T-helper 2 cell treated with Interferon-gamma antibody and Interleukin-4, amounts not matched to agents 5 μg/mL and 100 μg/mL, for 36 hours (primary cell): ENCODE data around the gene CD302.
"Not testable (repeated sequence)": the region's sequence is repeated elsewhere in the genome, so short reads cannot be mapped to it uniquely, and the experiment has no call there.

Experiments used
- DNase-seq: peaks from one replicate; pipeline ENCODE4 v3.0.0; 2021; ENCODE audit warnings: low spot score
- H3K27ac Mint-ChIP-seq: one replicate; pipeline ENCODE4 v1.8.0; 2021; ENCODE audit warnings: mild to moderate bottlenecking, mixed read lengths
- H3K27me3 Mint-ChIP-seq: one replicate; pipeline ENCODE4 v1.8.0; 2021; ENCODE audit warnings: low read depth, mixed read lengths
- H3K36me3 Mint-ChIP-seq: one replicate; pipeline ENCODE4 v1.8.0; 2021; ENCODE audit warnings: low read depth, mixed read lengths
- H3K4me1 Mint-ChIP-seq: one replicate; pipeline ENCODE4 v1.8.0; 2021; ENCODE audit warnings: low read depth, mixed read lengths
- H3K4me3 Mint-ChIP-seq: one replicate; pipeline ENCODE4 v1.8.0; 2022; ENCODE audit warnings: mild to moderate bottlenecking, moderate library complexity, mixed read lengths
- H3K9me3 Mint-ChIP-seq: one replicate; pipeline ENCODE4 v1.8.0; 2021; ENCODE audit warnings: mixed read lengths

CD302 gene

DNA sequence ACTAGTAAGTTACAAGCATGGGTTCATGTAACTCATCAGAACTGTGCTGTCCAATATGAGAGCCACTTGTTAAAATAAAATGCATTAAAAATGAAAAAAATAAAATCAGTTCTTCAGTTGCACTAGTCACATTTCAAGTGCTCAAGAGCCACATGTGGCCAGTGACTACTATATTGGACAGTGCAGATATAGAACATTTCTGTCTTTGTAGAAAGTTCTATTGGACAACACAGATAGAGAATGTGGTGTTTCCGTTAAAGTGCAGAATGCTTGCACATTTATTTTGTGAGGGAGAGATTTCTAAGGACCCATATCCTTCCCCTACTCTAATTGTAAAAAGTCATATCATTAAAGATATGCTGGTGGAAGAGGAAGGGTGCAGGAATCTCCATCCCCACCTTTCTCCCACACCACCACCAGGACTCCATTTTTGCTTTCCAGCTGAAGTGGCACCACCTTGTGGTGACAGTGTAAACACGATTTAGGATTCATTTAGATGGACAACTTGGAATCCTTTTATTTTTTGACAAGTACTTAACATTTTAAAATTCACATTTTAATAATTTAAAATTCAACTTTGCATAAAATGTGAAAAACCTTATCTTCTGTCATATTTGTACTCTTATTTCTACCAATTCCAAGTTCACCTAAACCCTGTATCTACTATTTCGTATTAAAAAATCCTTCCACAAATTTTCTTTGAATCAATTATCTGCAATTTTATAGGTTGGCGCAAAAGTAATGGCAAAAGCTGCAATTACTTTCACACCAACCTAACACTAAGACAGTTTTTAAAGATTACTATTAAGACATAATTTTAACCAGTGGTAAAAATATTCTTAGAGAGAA is 9.4 kb upstream of the CD302 start:
- peaks cover 2% of the 10 kb centered on the region for H3K36me3 Mint-ChIP-seq
- no peaks in the 10 kb centered on the region for H3K27me3 Mint-ChIP-seq
- H3K4me1 Mint-ChIP-seq: no peaks in the 10 kb centered on the region
- no peak overlapping the region for H3K27ac Mint-ChIP-seq
- no peak overlapping the region for H3K4me3 Mint-ChIP-seq
- no peaks in the 10 kb centered on the region for H3K9me3 Mint-ChIP-seq
- no peak for DNase-seq

DNA sequence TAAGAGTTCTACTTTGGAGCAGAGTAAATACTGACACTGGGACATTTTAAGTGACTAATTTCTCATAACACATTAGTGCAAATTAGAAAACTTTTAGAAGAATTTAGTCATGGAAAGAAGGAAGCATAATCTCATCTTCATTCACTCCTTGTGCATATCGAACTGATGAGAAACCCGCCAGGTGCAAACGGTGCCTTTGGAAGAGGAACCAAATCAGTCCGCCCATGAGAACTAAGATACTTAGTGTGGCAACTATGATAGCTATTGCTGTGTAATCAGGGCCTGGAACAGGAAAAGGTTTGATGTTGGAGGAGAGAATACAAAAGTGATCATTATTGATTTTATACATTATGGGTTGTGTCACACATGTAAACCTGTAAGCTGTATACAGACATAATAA is 6.9 kb upstream of the CD302 start:
- H3K27ac Mint-ChIP-seq: no peak overlapping the region
- H3K9me3 Mint-ChIP-seq: no peaks in the 10 kb centered on the region
- no peak for DNase-seq
- H3K27me3 Mint-ChIP-seq: peaks cover 13% of the 10 kb centered on the region
- no peak overlapping the region for H3K4me3 Mint-ChIP-seq
- H3K4me1 Mint-ChIP-seq: peaks cover 3% of the 10 kb centered on the region
- H3K36me3 Mint-ChIP-seq: peaks cover 2% of the 10 kb centered on the region

DNA sequence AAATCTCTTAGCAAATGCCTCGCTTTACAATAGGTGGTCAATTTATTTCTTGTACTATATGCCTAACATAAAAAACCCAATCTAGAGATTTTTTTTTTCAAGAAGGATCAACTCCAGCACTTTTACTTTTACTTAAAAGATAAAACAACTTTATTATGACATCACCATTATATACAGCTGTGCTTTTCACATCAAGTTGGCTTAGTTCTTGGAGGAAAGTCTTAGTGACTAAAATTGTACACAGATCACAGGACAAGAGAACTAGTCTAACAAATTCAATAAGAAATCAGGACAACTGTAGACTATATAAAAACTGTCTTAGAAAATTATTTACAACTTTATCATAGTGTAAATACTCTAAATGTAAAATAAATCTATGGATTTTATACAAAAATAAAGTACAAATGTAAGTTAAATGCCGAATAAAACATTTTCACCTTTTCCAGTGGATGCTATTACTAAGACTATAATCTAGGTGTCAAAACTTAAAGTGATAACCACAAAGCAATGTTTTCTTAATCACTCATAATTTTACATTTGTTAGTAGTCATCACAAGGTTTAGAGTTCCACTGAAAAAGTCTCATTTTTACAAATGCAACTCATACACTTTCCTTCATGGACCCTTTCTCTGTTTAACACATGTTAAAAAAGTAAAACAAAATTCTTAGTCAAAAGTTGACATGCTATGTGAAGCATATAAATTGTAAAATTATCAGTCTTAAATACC is 5.4 kb upstream of the CD302 start:
- H3K4me1 Mint-ChIP-seq: peaks cover 7% of the 10 kb centered on the region

DNA sequence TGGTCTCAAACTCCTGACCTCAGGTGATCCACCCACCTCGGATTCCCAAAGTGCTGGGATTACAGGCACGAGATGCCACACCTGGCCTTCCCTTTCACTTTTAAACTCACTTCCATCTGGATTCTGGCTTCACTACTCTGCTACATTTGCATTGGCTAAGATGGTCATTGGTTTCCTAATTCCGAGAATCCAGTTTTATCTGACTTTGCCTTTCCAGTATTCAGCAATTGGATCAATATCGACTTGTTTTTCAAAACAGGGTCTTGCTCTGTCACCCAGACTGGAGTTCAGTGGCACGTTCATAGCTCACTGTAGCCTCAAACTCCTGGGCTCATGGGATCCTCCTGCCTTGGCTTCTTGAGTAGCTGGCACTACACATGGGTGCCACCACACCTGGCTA is 4.7 kb upstream of the CD302 start:
- Mint-ChIP-seq H3K9me3 (no peaks in the 10 kb centered on the region), H3K36me3 (peaks cover 4% of the 10 kb centered on the region), H3K27ac (no peak overlapping the region), H3K4me1 (peaks cover 7% of the 10 kb centered on the region), H3K27me3 (peaks cover 31% of the 10 kb centered on the region), H3K4me3 (no peak overlapping the region)
- no peak for DNase-seq

More for the DNA sequence above, 5.4 kb upstream of the CD302 start:
- Mint-ChIP-seq H3K27ac (no peak overlapping the region), H3K36me3 (peaks cover 4% of the 10 kb centered on the region), H3K27me3 (peaks cover 26% of the 10 kb centered on the region), H3K4me3 (no peak overlapping the region), H3K9me3 (no peaks in the 10 kb centered on the region)
- DNase-seq: no peak

DNA sequence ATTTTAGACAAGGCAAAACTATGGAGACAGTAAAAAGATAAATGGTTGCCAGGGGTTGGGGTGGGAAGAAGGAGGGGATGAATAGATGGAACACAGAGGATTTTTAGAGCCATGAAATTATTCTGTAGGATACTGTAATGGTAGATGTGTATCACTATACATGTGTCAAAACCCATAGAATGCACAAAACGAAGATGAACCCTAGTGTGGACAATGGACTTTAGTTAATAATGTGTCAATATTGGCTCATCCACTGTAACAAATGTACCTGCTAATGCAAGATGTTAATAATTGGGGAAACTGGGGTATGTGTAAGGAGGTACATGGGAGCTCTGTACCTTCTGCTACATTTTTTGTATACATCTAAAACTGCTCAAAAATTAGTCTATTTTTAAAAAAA is 1.8 kb upstream of the CD302 start:
- H3K9me3 Mint-ChIP-seq: no peaks in the 10 kb centered on the region
- no peak overlapping the region for H3K4me3 Mint-ChIP-seq
- peaks cover 4% of the 10 kb centered on the region for H3K36me3 Mint-ChIP-seq
- peaks cover 55% of the 10 kb centered on the region for H3K27me3 Mint-ChIP-seq
- no peak overlapping the region for H3K27ac Mint-ChIP-seq
- DNase-seq: no peak
- H3K4me1 Mint-ChIP-seq: peaks cover 9% of the 10 kb centered on the region

DNA sequence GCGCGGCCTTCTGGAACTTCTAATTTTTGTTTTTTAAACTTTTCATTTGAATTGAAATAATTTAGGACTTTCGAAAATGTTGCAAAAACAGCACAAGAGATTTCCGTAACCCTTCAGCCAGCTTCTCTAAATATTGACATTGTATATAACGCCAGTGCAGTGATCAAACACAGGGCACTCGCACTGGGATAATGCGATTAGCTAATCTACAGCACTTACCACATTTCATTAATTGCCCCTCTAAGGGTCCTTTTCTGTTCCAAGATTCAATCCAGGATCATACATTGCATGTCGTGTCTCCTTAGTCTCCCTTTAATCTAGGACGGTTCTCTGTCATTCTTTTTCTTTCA is 343 bp upstream of the CD302 start:
- no peak for DNase-seq
- peaks cover 9% of the 10 kb centered on the region for H3K4me1 Mint-ChIP-seq
- H3K27ac Mint-ChIP-seq: no peak overlapping the region
- no peaks in the 10 kb centered on the region for H3K9me3 Mint-ChIP-seq
- H3K27me3 Mint-ChIP-seq: peaks cover 55% of the 10 kb centered on the region
- H3K36me3 Mint-ChIP-seq: peaks cover 2% of the 10 kb centered on the region
- H3K4me3 Mint-ChIP-seq: peak overlapping the region; percentile 70

DNA sequence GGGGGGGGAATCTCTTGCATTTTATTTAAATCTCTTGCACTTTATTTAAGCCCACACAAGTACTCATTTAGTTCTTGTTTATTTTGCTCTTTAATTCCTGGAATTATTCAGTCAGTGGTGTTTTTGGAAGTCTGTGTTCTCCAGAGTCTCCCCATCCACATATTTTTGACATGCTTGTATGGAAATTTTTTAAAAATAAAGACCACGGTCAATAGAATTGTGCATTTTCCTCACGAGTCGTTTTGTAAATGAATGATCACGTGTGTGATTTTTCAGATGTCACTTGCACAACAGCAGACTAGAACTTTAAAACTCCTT is 824 bp downstream of the CD302 start:
- Mint-ChIP-seq H3K27me3 (peaks cover 55% of the 10 kb centered on the region), H3K4me3 (peak overlapping the region; percentile 66), H3K4me1 (peaks cover 9% of the 10 kb centered on the region), H3K27ac (no peak overlapping the region), H3K9me3 (no peaks in the 10 kb centered on the region), H3K36me3 (peaks cover 2% of the 10 kb centered on the region)
- no peak for DNase-seq

DNA sequence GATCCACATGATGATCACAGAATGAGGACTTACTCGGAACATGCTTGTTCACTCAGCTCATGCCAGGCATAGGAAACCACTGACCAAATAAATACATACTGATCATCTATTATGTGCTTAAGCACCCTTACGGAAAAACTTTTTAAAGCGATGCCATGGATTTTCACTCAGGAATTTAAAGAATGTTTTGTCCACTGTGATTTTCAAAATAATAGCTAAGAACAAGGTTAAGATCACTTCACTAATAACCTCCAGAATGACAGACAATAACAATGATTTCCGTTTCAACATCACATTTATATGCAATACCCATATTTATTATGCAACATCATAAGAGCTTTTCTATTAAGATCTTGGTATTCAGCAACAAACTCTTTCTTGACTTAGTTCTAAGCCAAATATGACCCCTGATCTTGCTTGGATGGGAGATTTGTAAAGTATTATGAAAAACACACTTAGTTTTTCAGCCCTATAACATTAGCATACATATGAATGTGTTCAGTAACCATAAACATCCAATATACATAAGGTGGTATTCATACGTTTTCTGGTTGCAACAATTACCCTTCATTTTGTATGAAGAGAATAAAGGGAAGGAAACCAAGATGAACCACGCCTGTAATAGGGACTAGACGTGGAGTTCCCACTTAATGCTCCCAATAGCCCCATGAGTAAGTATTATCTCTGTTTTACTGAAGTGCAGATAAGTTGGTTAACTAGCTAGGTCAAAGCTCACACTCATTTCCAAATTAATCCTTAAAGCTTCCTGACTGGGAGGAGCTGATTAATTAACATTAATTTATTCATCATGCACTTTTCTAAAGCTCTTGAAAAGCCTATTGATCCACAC is 1.9 kb downstream of the CD302 start:
- Mint-ChIP-seq H3K36me3 (peaks cover 2% of the 10 kb centered on the region), H3K27ac (no peak overlapping the region)

DNA sequence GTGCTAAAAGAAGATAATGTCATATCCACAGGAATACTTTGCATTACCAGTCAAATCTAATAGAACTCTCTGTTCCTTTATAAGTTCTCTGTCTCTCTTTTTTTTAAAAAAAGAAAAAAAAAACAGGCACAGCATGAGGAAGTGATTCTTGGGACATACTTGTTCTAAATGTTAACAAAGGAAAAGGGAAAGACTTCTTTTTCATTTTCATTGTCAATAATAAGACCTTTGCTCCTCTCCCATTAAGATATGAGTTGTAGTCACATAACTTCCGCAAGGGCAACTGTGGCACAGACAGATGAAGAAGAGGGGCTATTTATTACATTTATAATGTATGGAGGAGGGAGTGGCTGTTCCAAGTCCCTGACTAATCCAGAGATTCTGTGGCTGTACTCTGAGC is 4.7 kb downstream of the CD302 start:
- DNase-seq: no peak
- Mint-ChIP-seq H3K27ac (no peak overlapping the region), H3K4me3 (no peak overlapping the region), H3K27me3 (peaks cover 33% of the 10 kb centered on the region), H3K36me3 (no peaks in the 10 kb centered on the region), H3K9me3 (no peaks in the 10 kb centered on the region), H3K4me1 (peaks cover 7% of the 10 kb centered on the region)

More for the DNA sequence above, 1.9 kb downstream of the CD302 start:
- peaks cover 48% of the 10 kb centered on the region for H3K27me3 Mint-ChIP-seq
- no peak overlapping the region for H3K4me3 Mint-ChIP-seq
- DNase-seq: no peak
- no peaks in the 10 kb centered on the region for H3K9me3 Mint-ChIP-seq
- H3K4me1 Mint-ChIP-seq: peaks cover 6% of the 10 kb centered on the region

DNA sequence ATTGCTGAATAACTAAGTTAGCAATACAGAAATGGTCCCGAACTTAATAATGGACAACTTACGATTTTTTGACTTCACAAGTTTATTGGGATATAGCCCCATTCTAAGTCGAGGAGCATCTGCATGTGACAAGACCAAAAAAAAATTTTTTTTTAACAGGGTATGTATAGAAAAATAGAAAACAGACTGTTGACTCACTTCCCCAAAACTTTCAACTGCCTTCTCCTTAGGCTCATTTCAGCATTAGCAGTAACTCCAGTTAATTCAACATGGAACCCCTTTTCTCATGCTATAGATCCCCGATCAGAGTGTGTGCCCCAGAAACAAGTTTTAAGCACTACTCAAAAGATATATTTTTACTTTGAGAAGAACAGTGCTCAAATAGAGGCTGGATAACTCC is 5.4 kb downstream of the CD302 start:
- Mint-ChIP-seq H3K27me3 (peaks cover 29% of the 10 kb centered on the region), H3K27ac (no peak overlapping the region), H3K4me1 (peaks cover 7% of the 10 kb centered on the region), H3K4me3 (no peak overlapping the region), H3K9me3 (no peaks in the 10 kb centered on the region), H3K36me3 (no peaks in the 10 kb centered on the region)
- DNase-seq: no peak

DNA sequence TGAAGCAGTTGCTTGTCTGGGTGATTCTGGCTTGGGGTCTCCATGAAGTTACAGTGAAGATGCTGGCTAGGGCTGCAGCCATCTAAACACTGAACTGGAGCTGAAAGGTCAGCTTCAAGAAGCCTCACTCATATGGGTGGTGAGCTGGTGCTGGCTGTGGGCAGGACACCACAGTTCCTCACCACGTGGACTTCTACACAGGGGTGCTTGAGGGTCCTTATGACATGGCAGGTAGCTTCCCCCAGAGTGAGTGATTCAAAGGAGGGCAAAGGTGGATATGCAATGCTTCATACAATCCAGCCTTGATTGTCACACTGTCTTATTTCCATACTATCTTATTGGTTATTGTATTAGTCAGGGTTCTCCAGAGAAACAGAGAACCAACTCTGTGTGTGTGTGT is 6.0 kb downstream of the CD302 start:
- DNase-seq: no peak
- H3K36me3 Mint-ChIP-seq: no peaks in the 10 kb centered on the region
- no peak overlapping the region for H3K4me3 Mint-ChIP-seq
- no peak overlapping the region for H3K27ac Mint-ChIP-seq
- H3K9me3 Mint-ChIP-seq: no peaks in the 10 kb centered on the region
- peaks cover 23% of the 10 kb centered on the region for H3K27me3 Mint-ChIP-seq
- H3K4me1 Mint-ChIP-seq: peaks cover 5% of the 10 kb centered on the region

DNA sequence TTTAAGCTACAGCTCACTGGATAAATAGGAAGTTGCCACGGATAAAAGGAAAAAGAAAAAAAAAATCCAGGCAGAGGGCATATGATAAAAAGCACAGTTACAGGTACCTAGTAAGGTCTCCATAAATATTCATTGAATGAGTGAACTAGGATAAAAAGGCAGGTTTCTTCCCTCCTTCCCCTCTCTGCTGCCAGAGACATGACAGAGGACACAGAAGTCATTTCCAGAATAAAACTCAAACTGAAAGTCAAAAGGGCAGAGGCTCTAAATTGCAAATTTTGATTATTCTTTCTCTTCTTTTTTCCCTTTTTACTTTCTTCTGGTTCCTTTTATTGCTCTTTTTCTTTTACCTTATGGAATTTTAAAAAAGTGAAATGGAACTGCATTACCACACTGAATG is 7.7 kb downstream of the CD302 start:
- no peak for DNase-seq
- H3K9me3 Mint-ChIP-seq: no peaks in the 10 kb centered on the region
- H3K4me1 Mint-ChIP-seq: peaks cover 5% of the 10 kb centered on the region
- peaks cover 7% of the 10 kb centered on the region for H3K27me3 Mint-ChIP-seq
- no peak overlapping the region for H3K4me3 Mint-ChIP-seq
- no peak overlapping the region for H3K27ac Mint-ChIP-seq
- H3K36me3 Mint-ChIP-seq: no peaks in the 10 kb centered on the region

DNA sequence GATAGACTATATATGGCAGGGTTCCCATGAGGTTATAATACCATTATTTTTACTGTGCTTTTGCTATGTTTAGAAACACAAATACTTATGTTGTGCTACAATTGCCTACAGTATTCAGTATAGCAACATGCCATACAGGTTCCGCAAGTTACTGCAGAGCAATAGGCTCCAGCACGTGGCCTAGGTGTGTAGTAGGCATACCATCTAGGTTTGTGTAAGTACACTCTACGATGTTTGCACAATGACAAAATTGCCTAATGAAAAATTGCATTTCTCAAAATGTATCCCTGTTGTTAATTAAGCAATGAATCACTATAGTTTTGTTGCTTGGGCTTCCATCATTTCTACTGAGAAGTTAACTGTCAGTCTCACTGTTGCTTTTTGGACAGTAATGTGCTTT is 9.8 kb downstream of the CD302 start:
- no peaks in the 10 kb centered on the region for H3K9me3 Mint-ChIP-seq
- H3K27ac Mint-ChIP-seq: no peak overlapping the region
- no peak for DNase-seq
- H3K27me3 Mint-ChIP-seq: peaks cover 6% of the 10 kb centered on the region
- no peak overlapping the region for H3K4me3 Mint-ChIP-seq
- H3K4me1 Mint-ChIP-seq: peaks cover 5% of the 10 kb centered on the region
- H3K36me3 Mint-ChIP-seq: no peaks in the 10 kb centered on the region

DNA sequence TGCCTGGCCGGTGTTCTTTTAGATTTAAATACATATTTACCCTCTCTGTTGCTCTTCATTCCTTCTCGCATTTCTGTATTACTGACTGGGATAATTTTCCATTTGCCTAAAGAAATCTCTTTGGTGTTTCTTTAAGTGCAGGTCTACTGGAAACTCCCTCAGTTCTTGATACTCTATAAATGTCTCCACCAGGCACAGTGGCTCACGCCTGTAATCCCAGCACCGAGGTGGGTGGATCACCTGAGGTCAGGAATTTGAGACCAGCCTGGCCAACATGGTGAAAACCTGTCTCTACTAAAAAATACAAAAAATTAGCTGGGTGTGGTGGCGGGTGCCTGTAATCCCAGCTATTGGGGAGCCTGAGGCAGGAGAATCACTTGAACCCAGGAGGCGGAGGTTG is 10.4 kb downstream of the CD302 start:
- not testable (repeated sequence) for H3K9me3 Mint-ChIP-seq, H3K27ac Mint-ChIP-seq, H3K4me3 Mint-ChIP-seq, H3K36me3 Mint-ChIP-seq, H3K4me1 Mint-ChIP-seq, DNase-seq, H3K27me3 Mint-ChIP-seq
